Stimulated activated CD8-positive, alpha-beta memory T cell treated with anti-CD3 and anti-CD28 coated beads, Interleukin-7, amount 100 ng/mL, for 24 hours (primary cell): ENCODE data around the gene PRDM16.

Source experiments
- DNase-seq: peaks from one replicate; pipeline ENCODE4 v3.0.0-alpha.2; 2020; ENCODE audit warnings: low read depth

The PRDM16 gene

DNA sequence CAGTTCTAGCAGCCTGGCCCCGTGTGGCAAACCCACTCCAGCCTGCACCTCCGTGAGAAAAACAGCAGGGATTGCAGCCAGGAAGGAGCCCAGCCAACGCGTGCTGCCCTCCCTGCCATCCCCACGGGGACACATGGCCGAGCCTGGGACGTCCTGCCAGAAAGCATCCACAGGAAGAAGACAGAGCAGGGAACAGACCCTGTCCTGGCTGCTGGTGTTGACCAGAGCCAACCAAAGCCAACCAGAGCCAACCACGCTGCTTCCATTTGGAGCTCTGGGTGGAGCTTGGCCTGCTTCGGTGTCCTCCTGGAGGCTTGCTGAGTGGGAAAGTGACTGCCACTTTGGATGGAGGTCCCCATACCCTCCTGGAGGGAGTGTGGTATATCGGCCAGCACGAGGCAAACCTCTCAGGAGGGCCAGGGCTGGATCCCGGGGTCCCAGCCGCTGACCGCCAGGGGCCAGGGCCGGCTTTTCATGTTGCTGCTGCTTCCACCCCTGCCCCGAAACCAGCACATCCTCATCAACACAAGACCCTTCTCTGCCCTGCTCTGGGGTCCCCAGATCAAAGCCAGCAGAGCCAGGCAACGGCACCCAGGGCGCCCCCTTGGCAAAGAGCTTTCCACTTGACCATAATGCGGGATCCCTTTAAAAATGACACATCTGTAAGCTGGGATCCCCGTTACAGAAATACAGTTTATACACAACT is 304.9 kb downstream of the PRDM16 start:
- no peak for DNase-seq

DNA sequence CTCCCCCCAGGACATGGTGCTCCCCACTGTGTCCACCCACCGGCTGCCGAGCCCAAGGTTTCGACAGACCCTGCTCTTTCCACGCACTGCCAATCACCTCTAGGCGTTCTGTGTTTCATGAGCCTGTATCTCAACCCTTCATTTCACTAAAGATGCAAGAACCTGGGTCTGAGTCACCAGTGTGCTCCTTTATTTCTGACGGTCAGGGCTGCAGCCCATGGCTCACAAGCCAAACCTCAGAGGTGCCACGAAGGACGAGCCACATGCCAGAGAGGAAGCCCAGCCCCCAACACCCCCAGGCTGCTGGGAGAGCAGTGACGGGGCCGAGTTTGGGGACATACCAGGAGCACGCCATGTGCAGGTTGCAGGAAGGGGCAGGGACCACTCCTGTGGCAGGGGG is 306.2 kb downstream of the PRDM16 start:
- DNase-seq, result no peak

DNA sequence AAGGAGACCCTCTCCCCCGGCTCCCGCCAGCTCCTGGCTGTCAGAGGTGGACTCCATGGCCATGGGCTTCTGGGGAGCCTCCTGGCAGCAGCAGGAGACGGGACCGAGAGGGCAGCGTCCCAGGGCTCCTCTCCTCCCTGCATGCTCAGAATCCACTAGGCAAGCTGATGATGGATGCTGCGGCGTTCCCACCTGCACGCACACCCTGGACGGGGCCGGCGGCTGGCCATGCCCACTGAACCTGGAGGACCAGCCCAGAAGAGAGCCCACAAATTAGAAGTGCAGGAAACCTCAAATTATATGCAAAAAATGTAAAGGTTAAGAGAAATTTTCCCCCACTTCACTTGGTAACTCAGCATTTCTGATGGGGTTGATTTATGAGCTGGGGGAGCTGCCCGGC is 308.2 kb downstream of the PRDM16 start:
- DNase-seq, result no peak

DNA sequence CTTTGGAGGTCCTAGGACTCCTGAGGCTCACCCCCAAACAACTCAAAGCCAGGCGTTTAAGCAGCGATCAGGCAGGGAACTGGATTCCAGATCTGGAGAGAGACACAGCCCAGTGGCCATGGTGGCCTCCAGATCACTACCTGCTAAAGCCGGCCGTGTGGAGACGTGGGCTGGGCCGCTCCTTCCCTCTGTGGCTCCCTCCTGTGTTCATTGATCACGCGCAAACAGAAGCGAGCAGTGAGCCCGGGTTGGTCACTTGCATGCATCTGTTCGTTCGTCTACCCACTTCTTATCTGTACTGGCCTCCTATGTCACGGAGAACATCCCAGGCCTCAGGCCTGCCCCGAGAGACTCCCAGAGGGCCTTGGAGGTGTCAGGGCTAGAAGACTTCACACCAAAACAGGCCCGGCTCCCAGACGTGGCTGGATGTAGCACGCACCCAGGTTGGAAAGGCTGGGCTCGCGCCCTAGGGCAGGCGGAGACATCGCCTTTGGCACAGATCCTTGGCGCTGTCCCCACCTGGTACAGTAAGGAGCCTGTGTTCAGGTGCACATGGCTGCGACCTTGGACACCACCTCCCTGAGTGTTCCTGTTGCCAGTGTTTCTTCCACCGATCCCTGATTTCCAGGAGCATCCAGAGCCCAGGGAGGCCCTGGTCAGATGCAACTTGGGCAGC is 308.7 kb downstream of the PRDM16 start:
- DNase-seq, result no peak

DNA sequence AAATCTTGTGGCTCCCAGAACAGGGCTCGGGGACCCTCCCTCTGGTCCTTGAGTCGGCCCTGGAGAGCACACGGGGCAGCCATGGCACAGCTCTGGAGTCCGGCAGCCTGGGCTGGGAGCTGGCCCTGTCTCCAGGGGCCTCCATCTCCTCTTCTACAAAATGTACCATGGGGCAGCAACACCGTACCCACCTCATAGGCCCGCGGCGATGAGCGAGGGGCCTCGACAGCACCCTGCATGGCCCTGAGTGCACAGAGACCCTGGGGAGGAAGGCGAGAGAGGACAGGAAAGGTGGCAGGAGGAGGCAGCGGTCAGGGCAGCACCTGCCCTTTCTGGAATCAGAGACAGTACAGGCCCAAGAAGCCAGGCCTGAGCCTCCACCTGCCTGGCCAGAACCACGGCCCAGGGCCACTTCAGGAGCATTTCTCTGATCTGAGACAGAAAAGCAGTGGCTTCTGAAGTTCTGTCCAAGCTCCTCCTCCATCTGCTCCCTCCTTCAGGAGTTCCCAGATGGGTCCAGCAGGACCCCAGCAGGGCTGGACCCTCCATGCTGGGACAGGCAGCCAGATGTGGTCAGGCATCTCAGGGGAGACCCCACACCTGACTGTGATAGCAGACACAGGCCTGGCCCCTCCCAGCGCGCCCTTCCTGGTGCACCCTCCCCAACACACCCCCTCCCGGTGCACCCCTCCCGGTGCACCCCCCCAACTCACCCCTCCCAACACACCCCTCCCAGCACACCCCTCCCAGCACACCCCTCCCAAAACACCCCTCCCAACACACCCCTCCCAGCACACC is 309.6 kb downstream of the PRDM16 start:
- DNase-seq, result no peak

DNA sequence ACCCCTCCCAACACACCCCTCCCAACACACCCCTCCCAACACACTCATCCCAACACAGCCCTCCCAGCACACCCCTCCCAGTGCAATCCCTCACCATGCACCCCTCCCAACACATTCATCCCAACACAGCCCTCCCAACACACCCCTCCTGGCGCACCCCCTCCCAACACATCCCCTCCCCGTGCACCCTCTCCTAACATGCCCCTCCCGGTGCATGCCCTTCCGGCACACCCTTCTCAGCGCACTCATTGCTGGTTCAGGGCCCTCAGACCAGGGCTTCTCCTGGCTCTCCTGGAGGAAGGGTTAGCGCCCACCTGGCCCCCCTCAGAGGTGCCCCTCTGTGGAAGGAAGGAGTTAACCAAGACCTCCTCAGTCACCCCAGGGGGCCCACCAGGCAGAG is 310.9 kb downstream of the PRDM16 start:
- DNase-seq, result no peak

DNA sequence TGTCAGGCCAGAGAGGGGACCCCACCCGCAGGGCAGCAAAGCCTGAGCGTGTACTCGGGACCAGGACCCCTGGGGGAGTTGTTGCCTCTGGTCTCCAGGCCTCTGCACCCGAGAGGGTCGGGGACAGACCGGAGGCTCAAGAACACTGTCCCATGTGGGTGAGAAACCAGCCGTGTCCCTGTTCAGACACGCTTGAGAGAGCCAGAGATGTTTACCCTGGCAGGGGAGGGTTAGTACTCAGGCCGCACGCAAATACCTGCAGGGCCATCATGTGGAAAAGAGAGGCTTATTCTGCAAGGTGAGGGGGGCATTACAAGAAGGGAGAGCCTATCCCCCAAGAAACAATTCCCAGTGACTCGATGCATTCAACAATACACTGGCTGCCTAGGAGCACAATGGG is 311.5 kb downstream of the PRDM16 start:
- DNase-seq, result no peak

DNA sequence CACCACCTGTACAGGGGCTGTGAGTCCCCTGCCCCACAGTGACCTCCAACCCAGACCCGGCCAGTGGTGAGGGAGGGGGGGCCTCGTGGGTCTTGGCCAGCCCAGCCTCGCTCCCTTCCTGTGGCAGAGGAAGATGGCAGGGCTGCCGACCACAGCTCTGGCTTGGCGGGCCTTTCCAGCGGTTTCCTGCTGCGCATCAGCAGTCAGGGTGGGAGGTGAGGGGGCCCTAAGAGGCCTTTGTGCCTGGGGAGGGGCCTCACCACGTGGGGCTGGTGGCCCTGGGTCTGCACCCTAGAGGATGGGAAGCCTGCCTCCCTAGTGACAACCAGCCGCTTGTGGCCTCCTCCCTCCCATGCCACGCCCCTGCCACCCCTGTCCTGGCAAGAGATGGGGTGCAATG is 312.9 kb downstream of the PRDM16 start:
- no peak for DNase-seq

DNA sequence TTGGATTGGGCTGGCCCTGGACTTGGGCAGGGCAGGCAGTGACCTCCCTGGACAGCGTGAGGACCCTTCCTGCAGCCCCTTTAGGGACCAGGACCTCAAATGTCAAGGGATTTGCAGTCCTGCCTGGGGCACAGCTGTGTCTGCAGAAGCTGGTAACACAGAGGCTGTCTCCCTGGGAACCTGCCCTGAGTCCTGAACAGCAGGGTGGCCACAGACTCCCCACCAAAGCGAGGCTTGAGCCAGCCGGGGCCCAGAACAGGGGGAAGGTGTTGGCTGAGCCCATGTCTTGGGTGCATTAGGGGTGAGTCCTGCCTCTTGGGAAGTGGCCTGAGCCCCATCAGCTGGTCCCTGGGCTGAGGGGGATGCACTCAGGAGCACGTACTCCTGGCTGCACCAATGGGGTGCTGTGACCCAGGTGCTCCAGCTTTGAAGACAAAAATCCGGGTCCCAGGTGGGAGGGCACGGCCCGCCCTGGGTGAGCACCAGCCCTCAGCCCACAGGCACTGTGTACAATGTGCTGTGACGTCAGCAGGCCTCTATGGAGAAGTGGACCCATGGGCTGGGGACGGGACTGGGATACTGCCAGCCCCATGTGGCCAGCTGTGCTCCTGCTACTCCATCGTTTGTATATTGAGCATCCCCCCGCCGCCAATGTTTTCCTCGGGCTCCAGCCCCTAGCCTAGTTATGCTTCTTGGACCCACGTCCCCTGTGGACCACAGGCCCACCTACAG is 313.5 kb downstream of the PRDM16 start:
- DNase-seq, result no peak

DNA sequence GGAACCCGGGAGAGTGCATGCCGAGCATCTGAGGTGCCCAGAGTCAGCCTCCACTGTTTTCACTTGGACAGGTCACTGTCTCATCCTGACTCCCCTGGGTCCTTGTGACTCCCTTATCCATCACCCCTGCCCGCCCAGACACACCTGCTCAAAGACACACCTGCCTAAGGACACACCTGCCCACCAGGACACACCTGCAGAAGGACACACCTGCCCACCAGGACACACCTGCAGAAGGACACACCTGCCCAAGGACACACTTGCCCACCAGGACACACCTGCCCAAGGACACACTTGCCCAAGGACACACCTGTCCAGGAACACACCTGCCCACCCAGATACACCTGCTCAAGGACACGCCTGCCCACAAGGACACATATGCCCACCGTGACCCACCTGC is 314.7 kb downstream of the PRDM16 start:
- no peak for DNase-seq

DNA sequence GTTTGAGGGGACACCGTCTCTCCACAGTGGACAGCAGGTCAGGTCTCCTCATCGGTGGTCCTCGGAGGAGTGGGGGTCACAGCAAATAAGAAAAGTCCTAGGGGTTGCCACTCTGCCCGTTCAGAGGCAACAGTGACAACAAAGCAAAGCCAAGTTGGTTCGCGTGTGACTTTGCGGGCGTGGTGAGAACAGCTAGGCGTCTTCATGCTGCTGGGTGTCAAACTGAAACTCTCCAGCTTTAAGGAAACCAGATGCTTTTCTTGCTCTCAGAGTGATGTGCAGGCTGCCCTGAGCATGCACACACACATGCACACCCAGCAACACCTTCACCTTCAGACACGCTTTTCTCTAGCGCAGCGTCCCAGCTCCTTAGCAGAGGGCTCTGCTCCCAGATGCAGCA is 315.4 kb downstream of the PRDM16 start:
- DNase-seq, result no peak

DNA sequence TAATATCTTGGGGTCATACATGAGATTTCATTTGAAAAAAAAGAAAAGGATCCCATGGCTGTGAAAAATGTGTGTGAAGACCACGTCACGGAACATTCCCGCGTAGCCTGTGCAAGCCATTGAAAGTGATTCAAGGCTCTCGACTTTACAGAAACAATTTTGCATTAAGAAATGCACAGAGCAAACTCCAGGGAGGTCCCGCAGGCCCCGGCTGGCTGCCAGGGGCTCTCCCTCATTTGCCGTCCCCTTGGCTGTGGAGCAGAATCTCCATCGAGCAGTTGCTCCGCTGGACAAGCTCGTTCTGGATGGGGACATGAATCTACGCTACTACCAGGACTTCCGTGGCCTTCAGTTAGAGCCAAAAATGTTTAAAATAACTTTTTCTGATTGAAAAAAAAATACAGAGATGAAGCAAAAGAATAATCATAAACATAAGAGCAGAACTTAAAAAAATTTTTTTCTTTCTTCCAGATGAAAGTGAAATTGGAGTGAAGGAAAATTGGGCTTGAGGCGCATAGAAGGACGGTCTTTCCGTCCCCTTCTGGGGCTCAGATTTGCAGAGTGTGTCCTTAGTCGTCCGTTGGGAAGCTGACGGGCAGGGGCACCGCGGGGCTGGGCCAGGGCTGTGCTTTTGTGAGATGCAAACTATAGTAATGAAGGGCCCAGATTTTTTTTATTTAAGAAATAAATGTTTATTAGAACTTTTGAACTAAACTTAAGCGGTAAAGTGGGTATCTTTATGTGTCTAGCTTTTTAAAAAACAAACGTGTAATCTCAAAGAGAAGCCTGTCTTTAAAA is 317.4 kb downstream of the PRDM16 start:
- no peak for DNase-seq

DNA sequence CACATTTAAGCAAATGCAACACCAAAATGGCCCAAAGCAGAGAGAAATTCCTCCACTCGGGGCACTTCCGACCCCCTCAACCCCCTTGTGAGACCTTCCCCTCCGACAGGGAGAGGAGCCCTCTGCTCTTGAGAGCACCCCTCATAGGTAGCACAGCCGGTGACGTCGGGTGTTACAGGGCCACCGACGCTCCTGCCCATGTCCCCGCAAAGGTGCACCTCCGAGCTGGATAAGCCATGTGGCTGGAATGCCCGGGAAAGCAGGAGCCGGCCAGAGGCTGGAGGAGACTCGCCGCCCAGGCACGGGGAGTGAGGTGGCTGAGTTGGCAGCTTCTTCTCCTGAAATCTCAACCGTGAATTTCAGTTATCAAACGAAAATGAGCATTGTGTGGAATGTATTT is 318.4 kb downstream of the PRDM16 start:
- no peak for DNase-seq

DNA sequence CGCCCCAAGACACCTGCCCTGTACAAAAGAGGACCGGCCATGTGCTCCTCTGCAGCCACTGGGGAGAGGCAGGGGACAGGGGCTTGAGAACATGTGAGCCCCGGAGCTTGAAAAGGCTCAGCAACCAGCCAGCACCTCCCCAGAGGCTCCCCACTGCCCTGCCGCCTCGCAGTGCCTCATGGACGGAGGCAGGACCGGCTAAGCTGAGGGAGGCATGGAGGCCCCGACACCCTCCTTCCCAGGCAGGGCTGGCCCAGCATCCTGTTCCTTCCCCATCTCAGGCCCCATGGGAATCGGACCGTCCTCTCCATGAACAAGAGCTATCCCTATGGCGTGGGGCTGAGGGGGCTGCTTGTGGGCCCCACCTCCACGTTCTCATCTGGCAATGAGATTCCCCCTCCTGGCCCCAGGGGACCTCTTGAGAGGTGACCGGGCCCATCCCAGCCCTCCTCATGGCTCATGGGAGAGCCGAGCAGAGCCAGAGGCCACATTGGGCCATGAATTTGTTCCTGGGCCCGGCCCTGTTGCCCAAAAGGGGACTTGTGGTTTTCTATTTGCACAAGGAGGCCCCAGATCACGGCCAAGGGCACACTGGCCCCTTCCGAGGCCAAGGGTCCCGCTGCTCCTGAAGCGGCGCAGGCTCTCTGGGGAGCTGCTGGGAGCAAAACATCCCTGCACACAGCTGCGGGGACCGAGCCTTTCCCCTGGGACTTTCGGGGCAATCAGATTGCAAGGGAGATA is 320.3 kb downstream of the PRDM16 start:
- no peak for DNase-seq

DNA sequence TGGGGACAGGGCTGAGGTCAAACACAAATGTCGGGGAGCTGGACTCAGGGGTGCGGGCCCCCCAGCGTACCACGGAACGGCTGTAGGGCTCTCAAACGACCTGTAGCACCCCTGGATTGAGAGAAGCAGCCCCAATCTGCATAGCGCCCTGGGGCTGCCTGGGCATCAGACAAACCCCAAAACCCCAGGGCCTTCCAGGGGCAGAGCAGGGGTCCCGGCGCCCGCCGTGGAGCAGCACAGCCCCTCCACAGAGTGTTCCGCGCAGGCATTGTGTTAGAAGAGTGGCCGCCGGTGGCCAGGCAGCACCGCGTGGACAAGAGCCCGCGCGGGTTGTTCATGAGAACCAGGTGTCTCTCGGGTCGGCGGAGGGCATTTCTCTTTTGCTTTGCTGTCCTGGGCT is 321.3 kb downstream of the PRDM16 start:
- DNase-seq, result no peak

DNA sequence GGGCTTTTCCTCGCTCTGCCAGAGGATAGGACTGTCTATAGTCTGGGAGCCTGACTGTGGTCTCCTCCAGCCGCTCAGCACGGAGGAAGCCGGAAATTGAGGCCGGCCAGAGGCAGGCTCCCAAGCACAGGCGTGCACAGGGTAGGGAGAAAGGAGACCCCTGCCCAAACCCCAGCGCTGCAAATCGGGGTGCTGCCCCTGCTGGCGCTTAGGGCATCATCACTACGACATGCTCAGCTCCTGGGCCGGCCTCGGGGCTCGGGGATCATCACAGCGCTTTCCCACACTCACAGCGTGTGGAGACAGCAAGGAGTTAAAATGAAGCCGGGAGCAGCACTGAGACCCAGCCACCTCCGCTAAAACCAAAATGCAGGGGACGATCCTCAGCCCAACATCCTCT is 322.7 kb downstream of the PRDM16 start:
- DNase-seq, result no peak

DNA sequence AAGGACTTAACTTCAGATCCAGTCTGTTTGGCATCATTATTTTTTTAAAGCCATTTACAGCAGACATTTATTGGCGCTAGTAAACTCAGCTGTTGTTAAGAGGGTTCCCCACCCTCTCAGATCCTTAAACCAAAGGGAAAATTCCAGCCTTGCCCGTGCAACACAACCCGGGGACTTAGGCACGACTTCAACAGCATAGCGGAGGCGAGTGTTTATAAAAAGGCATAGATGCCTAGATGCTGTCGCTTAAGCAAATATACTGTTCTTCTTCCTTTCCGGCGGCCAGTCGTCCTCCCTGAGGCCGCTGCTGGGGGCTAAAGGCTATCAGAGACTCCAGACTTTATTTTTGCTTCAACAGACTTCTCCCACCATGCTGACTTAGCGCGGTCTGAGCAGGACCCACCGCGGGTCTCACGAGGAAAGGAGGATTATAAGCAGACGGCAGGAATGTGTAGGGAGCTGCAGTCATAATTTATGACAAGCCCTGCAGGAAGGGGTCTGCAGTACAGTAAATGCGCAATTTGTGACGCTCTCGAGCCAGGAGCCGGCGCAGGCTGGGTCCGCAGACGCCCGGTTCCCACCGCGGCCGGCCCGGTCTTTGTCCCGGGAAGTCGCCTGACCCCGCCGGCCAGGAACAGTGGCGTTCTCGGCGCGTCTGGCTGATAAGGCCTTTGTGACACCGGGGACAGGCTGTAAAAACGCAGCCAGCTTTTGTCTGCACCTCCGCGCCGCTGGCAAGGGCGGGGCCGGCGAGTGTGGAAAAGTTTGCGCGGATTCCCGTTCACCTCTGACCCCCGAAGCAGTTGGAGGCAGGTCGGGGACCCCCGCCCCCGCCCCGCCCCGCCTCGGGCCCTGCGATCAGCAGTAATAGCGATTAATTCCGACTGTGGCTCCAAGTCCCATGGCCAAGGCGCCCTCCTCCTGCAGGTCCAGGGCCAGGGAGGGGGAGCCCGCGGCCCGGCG is 324.3 kb downstream of the PRDM16 start:
- DNase-seq, result no peak

DNA sequence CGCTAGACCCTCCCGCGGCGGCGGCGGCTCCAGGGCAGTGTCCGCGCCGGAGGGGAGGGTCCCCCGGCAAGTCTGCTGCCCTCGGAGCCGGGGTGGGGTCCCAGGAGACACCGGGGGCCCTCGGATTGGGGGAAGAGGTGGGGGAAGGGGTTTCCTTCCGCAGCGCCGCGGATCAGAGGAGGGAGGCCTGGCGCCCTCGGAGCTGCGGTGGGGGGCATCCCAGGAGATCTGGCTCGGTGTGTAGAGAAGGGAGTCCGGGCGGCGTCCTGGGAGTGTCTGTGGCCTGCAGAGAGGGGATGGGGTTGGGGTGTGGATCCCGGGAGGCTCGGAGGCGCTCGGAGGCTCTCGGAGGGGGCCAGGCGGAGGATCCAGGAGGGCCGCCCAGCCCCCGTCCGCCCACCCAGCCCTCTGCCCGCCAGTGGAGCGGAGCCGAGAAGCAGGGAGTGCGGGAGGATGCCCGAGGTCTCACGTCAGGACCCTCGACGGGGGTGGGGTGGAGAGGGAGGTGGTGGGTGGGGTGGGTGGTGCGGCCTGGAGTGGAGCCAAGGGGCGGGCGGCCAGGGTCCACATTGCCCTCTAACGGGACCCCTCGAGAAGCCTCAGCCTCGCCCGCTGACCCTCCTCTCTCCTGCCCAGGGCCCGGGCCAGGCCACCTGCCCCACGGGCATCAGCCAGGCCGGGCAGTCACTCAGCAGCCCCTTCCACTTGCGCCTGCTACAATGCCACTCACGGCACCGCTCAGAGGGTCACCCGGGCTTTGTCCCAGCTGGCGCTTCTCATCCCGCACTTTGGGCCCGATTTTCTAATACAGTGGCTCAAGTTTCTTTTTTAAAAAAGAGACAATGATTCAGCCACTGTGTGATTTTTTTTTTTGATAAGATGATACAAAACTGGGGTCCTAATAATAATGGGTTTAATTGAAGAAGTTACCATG is 325.3 kb downstream of the PRDM16 start:
- DNase-seq, result no peak

DNA sequence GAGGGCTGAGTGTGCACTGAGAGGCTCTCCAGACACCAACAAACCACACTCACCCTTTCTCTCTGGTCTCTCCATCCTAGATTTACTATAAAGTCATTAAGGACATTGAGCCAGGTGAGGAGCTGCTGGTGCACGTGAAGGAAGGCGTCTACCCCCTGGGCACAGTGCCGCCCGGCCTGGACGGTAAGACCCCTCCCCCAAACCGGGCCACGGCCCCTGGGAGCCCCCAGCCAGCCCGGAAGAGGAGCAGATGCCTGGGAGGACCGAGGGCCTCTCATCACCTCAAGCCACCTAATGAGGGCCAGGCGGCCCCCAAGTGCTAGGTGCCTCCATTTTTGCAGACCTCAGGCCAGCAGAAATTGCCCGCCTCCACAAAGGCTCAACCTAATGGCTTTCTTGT is 327.4 kb downstream of the PRDM16 start:
- DNase-seq, result no peak
